Uterus (tissue), 4 donors: ENCODE measurements around the gene SLC6A9. TPM values are rescaled to one million over a fixed set of nuclear protein-coding genes. Genes with fewer than 3 reads are reported as not detected.

Experiments used
- DNase-seq, 2 donors: peaks; one replicate each; pipeline ENCODE4 v3.0.0-alpha.2; 2019 to 2020
- H3K27ac ChIP-seq, 2 donors: fragments of 200-600 bp; sonication (generic); 1 replicate in 1 of 2; 2 replicates in 1 of 2; pipeline ENCODE4 v1.5.1; 2016 to 2018
- H3K27me3 ChIP-seq, 2 donors: fragments of 200-600 bp; sonication (generic); one replicate each; pipeline ENCODE4 v1.5.1; 2018 to 2019; ENCODE audit warnings: control low read depth in 1 of 2
- H3K36me3 ChIP-seq, 2 donors: fragments of 200-600 bp; sonication (generic); one replicate each; pipeline ENCODE4 v1.5.1; 2019; ENCODE audit warnings: control low read depth in 1 of 2
- H3K4me1 ChIP-seq, 2 donors: fragments of 200-600 bp; sonication (generic); one replicate each; pipeline ENCODE4 v1.5.1; 2018 to 2019; ENCODE audit warnings: control low read depth in 1 of 2
- H3K4me3 ChIP-seq, 2 donors: fragments of 200-600 bp; sonication (generic); 1 replicate in 1 of 2; 2 replicates in 1 of 2; pipeline ENCODE4 v1.5.1; 2018 to 2019; ENCODE audit warnings: mild to moderate bottlenecking in 1 of 2
- H3K9me3 ChIP-seq, 2 donors: fragments of 200-600 bp; sonication (generic); one replicate each; pipeline ENCODE4 v1.5.1; 2019; ENCODE audit warnings: control low read depth in 1 of 2
- POLR2A ChIP-seq, 2 donors: fragments of 450-650 bp; IDR thresholded peaks; one replicate each; pipeline ENCODE4 v1.6.1; 2016; ENCODE audit warnings: antibody characterized with exemption in 2 of 2, mild to moderate bottlenecking in 1 of 2, moderate library complexity in 1 of 2
- intact Hi-C: fragments of 100-400 bp; cut with DNase I; formaldehyde crosslinking; loops from one replicate; pipeline ENCODE4 v1.15.1; 2023; ENCODE audit warnings: low total_unique reads
- total RNA-seq, 4 donors: library from RNA; depleted of rRNA in 3 of 4; stranded (reverse); fragments of >200 nt in 3 of 4; gene quantifications; one replicate each; pipeline versions ENCODE4 v1.1.0 to v1.2.4, GENCODE V29; 2014 to 2023
- TF ChIP-seq, protein P1 (sequence below), 4 experiments: fragments of 200-600 bp in 2 of 4; fragments of 450-650 bp in 2 of 4; sonication (generic) in 2 of 4; IDR thresholded peaks; one replicate each; pipeline ENCODE4 v1.5.1; 2016 to 2019; ENCODE audit warnings: antibody characterized with exemption in 4 of 4, mild to moderate bottlenecking in 2 of 4, moderate library complexity in 1 of 4
- donor health status: DM: yes; HTN: yes; CAD: no.

Gene SLC6A9
- total RNA-seq, 4 donors from 2014 or later: 4.6 to 30.9 (median 17.4) TPM

DNA sequence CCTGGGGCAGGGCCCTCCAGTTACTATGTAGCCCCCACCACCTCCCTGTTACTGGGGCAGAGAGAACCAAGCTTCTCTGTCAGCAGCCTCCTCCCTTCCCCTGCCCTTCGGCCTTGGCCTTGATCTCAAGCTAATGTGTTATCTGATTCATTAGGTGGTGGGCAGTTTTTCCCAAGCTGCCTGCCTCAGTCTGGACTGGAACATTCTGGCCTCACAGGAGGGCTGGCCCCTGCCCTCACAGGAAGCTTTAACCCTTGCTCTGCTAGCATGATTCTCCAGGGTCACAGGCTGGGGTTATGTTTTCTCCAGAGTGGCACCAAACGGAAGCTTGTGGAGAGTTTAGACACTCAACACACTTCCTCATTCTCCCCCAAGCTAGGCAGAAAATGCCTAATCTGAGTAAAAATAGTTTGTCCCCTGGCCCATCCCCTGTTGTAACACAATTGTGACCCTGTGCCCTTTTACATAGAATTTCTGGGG lies 37.2 kb upstream of the SLC6A9 start:
- intact Hi-C loops: no loop called here
- no peaks in the 10 kb centered on the region for H3K4me1 ChIP-seq
- TF ChIP-seq, protein P1, sequence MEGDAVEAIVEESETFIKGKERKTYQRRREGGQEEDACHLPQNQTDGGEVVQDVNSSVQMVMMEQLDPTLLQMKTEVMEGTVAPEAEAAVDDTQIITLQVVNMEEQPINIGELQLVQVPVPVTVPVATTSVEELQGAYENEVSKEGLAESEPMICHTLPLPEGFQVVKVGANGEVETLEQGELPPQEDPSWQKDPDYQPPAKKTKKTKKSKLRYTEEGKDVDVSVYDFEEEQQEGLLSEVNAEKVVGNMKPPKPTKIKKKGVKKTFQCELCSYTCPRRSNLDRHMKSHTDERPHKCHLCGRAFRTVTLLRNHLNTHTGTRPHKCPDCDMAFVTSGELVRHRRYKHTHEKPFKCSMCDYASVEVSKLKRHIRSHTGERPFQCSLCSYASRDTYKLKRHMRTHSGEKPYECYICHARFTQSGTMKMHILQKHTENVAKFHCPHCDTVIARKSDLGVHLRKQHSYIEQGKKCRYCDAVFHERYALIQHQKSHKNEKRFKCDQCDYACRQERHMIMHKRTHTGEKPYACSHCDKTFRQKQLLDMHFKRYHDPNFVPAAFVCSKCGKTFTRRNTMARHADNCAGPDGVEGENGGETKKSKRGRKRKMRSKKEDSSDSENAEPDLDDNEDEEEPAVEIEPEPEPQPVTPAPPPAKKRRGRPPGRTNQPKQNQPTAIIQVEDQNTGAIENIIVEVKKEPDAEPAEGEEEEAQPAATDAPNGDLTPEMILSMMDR (IDR thresholded peaks at IDR 0.05): no peak
- no peak for TF ChIP-seq POLR2A (IDR thresholded peaks at IDR 0.05)
- H3K27ac ChIP-seq: no peak overlapping the region
- no peak overlapping the region for H3K4me3 ChIP-seq
- H3K27me3 ChIP-seq: no peaks in the 10 kb centered on the region
- H3K36me3 ChIP-seq: no peaks in the 10 kb centered on the region
- no peaks in the 10 kb centered on the region for H3K9me3 ChIP-seq
- DNase-seq: no peak

DNA sequence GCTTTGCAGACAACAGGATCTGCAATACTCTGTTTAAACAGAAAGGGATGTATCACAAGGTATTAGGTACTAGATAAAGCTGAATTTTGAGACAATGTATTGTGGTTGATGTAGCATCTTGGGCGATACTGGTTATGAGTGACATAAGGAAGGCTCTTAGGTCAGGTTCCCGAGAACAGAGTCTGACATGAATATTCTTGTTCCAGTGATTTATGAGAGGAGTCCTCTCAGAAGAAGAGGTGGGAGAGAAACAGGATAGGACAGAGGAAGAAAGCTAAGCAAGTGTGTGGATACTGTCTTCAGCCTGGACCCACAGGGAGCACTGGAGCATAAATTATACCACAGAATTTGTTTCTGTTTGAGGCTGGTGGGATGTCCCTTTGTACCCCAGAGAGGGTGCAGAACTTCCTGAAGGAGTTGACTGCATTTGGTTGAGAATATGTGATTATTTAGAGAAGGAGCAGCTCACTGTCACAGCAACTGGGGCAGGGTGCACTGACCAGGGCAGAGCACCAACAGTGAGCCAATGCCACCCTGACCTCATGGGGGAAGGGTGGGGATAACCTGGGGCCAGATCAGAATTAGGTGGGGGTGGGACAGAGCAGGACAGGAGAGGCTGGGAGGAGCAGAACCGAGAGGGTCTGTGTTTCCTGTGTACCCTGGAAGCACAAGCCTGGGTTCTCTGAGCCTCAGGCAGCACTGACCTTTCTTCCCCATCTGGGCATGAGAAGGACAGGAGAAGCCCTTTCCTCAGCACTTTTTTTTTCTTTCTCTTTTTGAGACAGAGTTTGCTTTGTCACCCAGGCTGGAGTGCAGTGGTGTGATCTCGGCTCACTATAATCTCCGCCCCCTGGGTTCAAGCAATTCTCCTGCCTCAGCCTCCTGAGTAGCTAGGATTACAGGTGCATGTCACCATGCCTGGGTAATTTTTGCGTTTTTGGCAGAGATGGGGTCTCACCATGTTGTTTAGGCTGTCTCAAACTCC lies 36.3 kb upstream of the SLC6A9 start:
- Histone ChIP-seq H3K27me3 (no peaks in the 10 kb centered on the region), H3K9me3 (no peaks in the 10 kb centered on the region), H3K36me3 (no peaks in the 10 kb centered on the region), H3K4me3 (no peak overlapping the region), H3K4me1 (no peaks in the 10 kb centered on the region), H3K27ac (no peak overlapping the region)
- TF ChIP-seq, protein P1 (IDR thresholded peaks at IDR 0.05): no peak
- no peak for TF ChIP-seq POLR2A (IDR thresholded peaks at IDR 0.05)
- intact Hi-C loops: no loop called here
- DNase-seq: no peak

DNA sequence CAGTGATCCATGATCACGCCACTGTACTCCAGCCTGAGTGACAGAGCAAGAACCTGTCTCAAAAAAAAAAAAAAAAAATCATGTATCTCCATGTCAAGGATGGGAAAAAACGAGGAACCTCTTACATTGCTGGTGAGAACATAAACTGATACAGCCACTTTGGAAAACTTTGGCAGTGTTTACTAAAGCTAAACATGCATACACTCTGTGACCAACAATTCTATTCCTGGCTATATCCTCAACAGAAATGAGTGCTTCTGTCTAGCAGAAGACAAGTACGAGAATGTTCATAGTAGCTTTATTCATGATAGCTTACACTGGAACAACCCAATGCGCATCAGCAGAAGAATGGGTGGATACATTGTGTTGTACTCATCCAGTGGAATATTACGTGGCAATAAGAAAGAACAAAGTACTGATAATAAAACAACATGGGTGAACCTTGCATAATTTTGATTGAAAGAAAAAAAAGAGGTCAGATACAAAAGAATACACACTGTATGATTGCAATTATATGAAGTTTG lies 31.5 kb upstream of the SLC6A9 start:
- no peaks in the 10 kb centered on the region for H3K9me3 ChIP-seq

DNA sequence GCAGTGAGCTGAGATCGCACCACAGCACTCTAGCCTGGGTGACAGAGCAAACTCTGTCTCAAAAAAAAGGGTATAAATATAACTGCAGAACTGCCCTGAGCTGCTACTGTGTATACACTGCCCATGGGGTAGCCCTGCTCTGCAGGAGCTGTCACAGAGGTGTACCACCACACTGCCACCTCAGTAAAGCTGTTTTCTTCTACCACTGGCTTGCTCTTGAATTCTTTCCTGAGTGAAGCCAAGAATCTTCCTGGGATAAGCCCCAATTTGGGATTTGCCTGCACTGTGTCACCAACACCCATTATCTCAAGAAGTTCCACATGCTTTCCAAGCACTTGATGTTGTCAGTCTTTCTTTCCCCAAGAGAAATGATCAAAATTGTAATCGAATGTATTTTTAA lies 30.6 kb upstream of the SLC6A9 start:
- TF ChIP-seq, protein P1 (IDR thresholded peaks at IDR 0.05): no peak
- TF ChIP-seq POLR2A (IDR thresholded peaks at IDR 0.05): no peak
- intact Hi-C loops: no loop called here
- Histone ChIP-seq H3K4me3 (no peak overlapping the region), H3K4me1 (no peaks in the 10 kb centered on the region), H3K9me3 (no peaks in the 10 kb centered on the region), H3K36me3 (no peaks in the 10 kb centered on the region), H3K27ac (no peak overlapping the region), H3K27me3 (no peaks in the 10 kb centered on the region)
- no peak for DNase-seq

More for the DNA sequence above, 31.5 kb upstream of the SLC6A9 start:
- DNase-seq: no peak
- no peak for TF ChIP-seq POLR2A (IDR thresholded peaks at IDR 0.05)
- TF ChIP-seq, protein P1 (IDR thresholded peaks at IDR 0.05): no peak
- no peak overlapping the region for H3K27ac ChIP-seq
- H3K4me3 ChIP-seq: no peak overlapping the region
- H3K4me1 ChIP-seq: no peaks in the 10 kb centered on the region
- no peaks in the 10 kb centered on the region for H3K27me3 ChIP-seq
- H3K36me3 ChIP-seq: no peaks in the 10 kb centered on the region
- intact Hi-C loops: no loop called here

DNA sequence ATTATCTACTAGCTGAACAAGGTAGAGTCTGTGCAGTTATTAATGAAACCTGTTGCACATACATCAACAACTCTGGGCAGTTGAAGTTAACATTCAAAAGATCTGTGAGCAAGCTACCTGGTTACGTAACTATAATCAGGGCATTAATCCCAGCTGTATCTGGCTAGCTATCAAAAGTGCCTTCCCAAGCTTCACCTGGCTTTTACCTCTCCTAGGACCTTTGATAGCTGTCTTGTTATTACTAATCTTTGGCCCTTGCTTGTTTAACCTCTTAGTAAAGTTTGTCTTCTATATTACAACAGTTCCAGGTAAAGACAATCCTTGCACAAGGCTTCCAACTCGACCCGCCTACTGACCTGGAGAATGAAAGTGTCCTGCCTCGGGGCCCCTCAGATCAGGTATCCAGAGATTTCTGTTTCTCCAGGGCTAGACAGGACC lies 29.6 kb upstream of the SLC6A9 start:
- H3K9me3 ChIP-seq: no peaks in the 10 kb centered on the region
- no peak overlapping the region for H3K27ac ChIP-seq
- no peaks in the 10 kb centered on the region for H3K27me3 ChIP-seq
- no peak for TF ChIP-seq POLR2A (IDR thresholded peaks at IDR 0.05)
- TF ChIP-seq, protein P1 (IDR thresholded peaks at IDR 0.05): no peak
- no peaks in the 10 kb centered on the region for H3K36me3 ChIP-seq
- no peak overlapping the region for H3K4me3 ChIP-seq
- DNase-seq: no peak
- intact Hi-C loops: no loop called here
- no peaks in the 10 kb centered on the region for H3K4me1 ChIP-seq
